ENCODE results near the gene BCAS3. TPM values are rescaled to one million over a fixed set of nuclear protein-coding genes. Genes with fewer than 3 reads are reported as not detected.

Gene BCAS3
- total and polyA plus RNA-seq, 2 donors: 6.9 to 12.4 TPM

GRCh38 chr17:61209525-61209924, 531.9 kb downstream of the BCAS3 start:
- Histone ChIP-seq H3K27ac (ENCODE audit: low read depth in 1 of 2, low read length in 1 of 2) (no peak overlapping the region), H3K27me3 (ENCODE audit: control insufficient read depth in 2 of 2, insufficient read depth in 1 of 2, low read length in 1 of 2) (no peaks in the 10 kb centered on the region), H3K36me3 (ENCODE audit: control insufficient read depth in 2 of 2, insufficient read depth in 2 of 2, low read length in 1 of 2) (no peaks in the 10 kb centered on the region), H3K4me3 (ENCODE audit: low read length in 2 of 2) (no peak overlapping the region), H3K4me1 (ENCODE audit: control insufficient read depth in 2 of 2, insufficient read depth in 2 of 2, low read length in 2 of 2) (no peaks in the 10 kb centered on the region), H3K9me3 (ENCODE audit: control insufficient read depth in 2 of 2, insufficient read depth in 1 of 2, low read length in 1 of 2) (no peaks in the 10 kb centered on the region)
- 90% methylated on average over 6 of the region's 6 CpGs for WGBS
- DNase-seq (ENCODE audit: low read depth in 6 of 9, low spot score in 9 of 9): no peak

GRCh38 chr17:61211236-61211635, 533.6 kb downstream of the BCAS3 start:
- no peaks in the 10 kb centered on the region for H3K9me3 ChIP-seq (ENCODE audit: control insufficient read depth in 2 of 2, insufficient read depth in 1 of 2, low read length in 1 of 2)
- H3K36me3 ChIP-seq (ENCODE audit: control insufficient read depth in 2 of 2, insufficient read depth in 2 of 2, low read length in 1 of 2): no peaks in the 10 kb centered on the region
- 92% methylated on average over 1 of the region's 1 CpG for WGBS
- H3K27me3 ChIP-seq (ENCODE audit: control insufficient read depth in 2 of 2, insufficient read depth in 1 of 2, low read length in 1 of 2): no peaks in the 10 kb centered on the region
- no peaks in the 10 kb centered on the region for H3K4me1 ChIP-seq (ENCODE audit: control insufficient read depth in 2 of 2, insufficient read depth in 2 of 2, low read length in 2 of 2)
- H3K27ac ChIP-seq (ENCODE audit: low read depth in 1 of 2, low read length in 1 of 2): no peak overlapping the region
- no peak for DNase-seq (ENCODE audit: low read depth in 6 of 9, low spot score in 9 of 9)
- H3K4me3 ChIP-seq (ENCODE audit: low read length in 2 of 2): no peak overlapping the region

GRCh38 chr17:61212655-61213054, 535.0 kb downstream of the BCAS3 start:
- no peak overlapping the region for H3K27ac ChIP-seq (ENCODE audit: low read depth in 1 of 2, low read length in 1 of 2)
- no peaks in the 10 kb centered on the region for H3K4me1 ChIP-seq (ENCODE audit: control insufficient read depth in 2 of 2, insufficient read depth in 2 of 2, low read length in 2 of 2)
- H3K4me3 ChIP-seq (ENCODE audit: low read length in 2 of 2): no peak overlapping the region
- no peaks in the 10 kb centered on the region for H3K27me3 ChIP-seq (ENCODE audit: control insufficient read depth in 2 of 2, insufficient read depth in 1 of 2, low read length in 1 of 2)
- no peaks in the 10 kb centered on the region for H3K36me3 ChIP-seq (ENCODE audit: control insufficient read depth in 2 of 2, insufficient read depth in 2 of 2, low read length in 1 of 2)
- H3K9me3 ChIP-seq (ENCODE audit: control insufficient read depth in 2 of 2, insufficient read depth in 1 of 2, low read length in 1 of 2): no peaks in the 10 kb centered on the region
- DNase-seq (ENCODE audit: low read depth in 6 of 9, low spot score in 9 of 9): no peak
- WGBS: 99% methylated on average over 1 of the region's 1 CpG

DNA sequence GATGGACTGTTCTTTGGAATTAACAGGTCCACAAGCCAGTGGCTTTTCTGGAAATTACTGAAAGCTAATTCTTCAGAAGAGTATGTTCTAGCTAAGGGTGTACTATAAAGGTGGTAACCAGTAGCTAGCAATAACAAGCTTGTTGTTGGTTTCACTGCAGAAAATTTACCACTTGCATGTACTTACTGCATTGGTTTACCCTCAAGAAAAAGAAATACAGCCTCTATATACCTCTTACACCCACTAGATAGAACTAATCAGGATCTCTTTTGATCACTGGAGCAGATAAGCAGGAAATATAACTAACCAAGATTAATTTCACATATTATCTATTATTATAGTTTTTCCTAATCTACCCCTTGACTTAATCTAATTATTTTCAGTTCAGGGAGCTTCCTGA, 537.1 kb downstream of the BCAS3 start:
- Histone ChIP-seq H3K36me3 (ENCODE audit: control insufficient read depth in 2 of 2, insufficient read depth in 2 of 2, low read length in 1 of 2) (no peaks in the 10 kb centered on the region), H3K27ac (ENCODE audit: low read depth in 1 of 2, low read length in 1 of 2) (no peak overlapping the region), H3K4me3 (ENCODE audit: low read length in 2 of 2) (no peak overlapping the region), H3K4me1 (ENCODE audit: control insufficient read depth in 2 of 2, insufficient read depth in 2 of 2, low read length in 2 of 2) (no peaks in the 10 kb centered on the region), H3K9me3 (ENCODE audit: control insufficient read depth in 2 of 2, insufficient read depth in 1 of 2, low read length in 1 of 2) (no peaks in the 10 kb centered on the region), H3K27me3 (ENCODE audit: control insufficient read depth in 2 of 2, insufficient read depth in 1 of 2, low read length in 1 of 2) (no peaks in the 10 kb centered on the region)
- DNase-seq (ENCODE audit: low read depth in 6 of 9, low spot score in 9 of 9): no peak

DNA sequence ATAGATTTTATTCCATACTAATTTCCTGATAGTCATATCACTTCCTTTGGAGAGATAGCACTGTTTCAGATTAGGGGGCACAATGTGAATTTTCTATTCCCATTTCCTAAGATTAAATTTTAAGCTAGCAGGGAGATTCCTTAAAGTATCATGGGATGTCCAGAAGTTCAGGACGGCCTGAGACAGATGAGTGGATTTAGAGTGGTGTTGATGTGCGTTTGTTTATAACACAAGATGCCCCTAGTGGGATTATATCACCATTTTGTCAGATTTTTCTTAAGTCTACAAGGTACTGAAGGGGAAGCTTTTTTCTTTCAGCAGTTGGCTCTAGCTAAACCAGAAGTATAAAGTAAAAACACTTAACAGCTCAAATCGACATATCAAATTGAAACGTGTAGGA, 538.4 kb downstream of the BCAS3 start:
- H3K9me3 ChIP-seq (ENCODE audit: control insufficient read depth in 2 of 2, insufficient read depth in 1 of 2, low read length in 1 of 2): no peaks in the 10 kb centered on the region
- 96% methylated on average over 4 of the region's 4 CpGs for WGBS
- no peaks in the 10 kb centered on the region for H3K36me3 ChIP-seq (ENCODE audit: control insufficient read depth in 2 of 2, insufficient read depth in 2 of 2, low read length in 1 of 2)
- no peak overlapping the region for H3K4me3 ChIP-seq (ENCODE audit: low read length in 2 of 2)
- DNase-seq (ENCODE audit: low read depth in 6 of 9, low spot score in 9 of 9): no peak
- no peaks in the 10 kb centered on the region for H3K4me1 ChIP-seq (ENCODE audit: control insufficient read depth in 2 of 2, insufficient read depth in 2 of 2, low read length in 2 of 2)
- H3K27ac ChIP-seq (ENCODE audit: low read depth in 1 of 2, low read length in 1 of 2): no peak overlapping the region
- H3K27me3 ChIP-seq (ENCODE audit: control insufficient read depth in 2 of 2, insufficient read depth in 1 of 2, low read length in 1 of 2): no peaks in the 10 kb centered on the region

GRCh38 chr17:61217878-61218437, 540.3 kb downstream of the BCAS3 start:
- Histone ChIP-seq H3K4me1 (ENCODE audit: control insufficient read depth in 2 of 2, insufficient read depth in 2 of 2, low read length in 2 of 2) (peaks cover 15 to 18% of the 10 kb centered on the region in 2 donors), H3K27me3 (ENCODE audit: control insufficient read depth in 2 of 2, insufficient read depth in 1 of 2, low read length in 1 of 2) (no peaks in the 10 kb centered on the region), H3K4me3 (ENCODE audit: low read length in 2 of 2) (no peak overlapping the region), H3K36me3 (ENCODE audit: control insufficient read depth in 2 of 2, insufficient read depth in 2 of 2, low read length in 1 of 2) (no peaks in the 10 kb centered on the region), H3K9me3 (ENCODE audit: control insufficient read depth in 2 of 2, insufficient read depth in 1 of 2, low read length in 1 of 2) (no peaks in the 10 kb centered on the region), H3K27ac (ENCODE audit: low read depth in 1 of 2, low read length in 1 of 2) (no peak overlapping the region)
- WGBS: 95% methylated on average over 4 of the region's 4 CpGs
- no peak for DNase-seq (ENCODE audit: low read depth in 6 of 9, low spot score in 9 of 9)

- Histone ChIP-seq H3K27ac (ENCODE audit: low read depth in 1 of 2, low read length in 1 of 2) (no peak overlapping the region), H3K27me3 (ENCODE audit: control insufficient read depth in 2 of 2, insufficient read depth in 1 of 2, low read length in 1 of 2) (no peaks in the 10 kb centered on the region), H3K9me3 (ENCODE audit: control insufficient read depth in 2 of 2, insufficient read depth in 1 of 2, low read length in 1 of 2) (no peaks in the 10 kb centered on the region), H3K4me3 (ENCODE audit: low read length in 2 of 2) (no peak overlapping the region), H3K4me1 (ENCODE audit: control insufficient read depth in 2 of 2, insufficient read depth in 2 of 2, low read length in 2 of 2) (peaks cover 18 to 23% of the 10 kb centered on the region in 2 donors), H3K36me3 (ENCODE audit: control insufficient read depth in 2 of 2, insufficient read depth in 2 of 2, low read length in 1 of 2) (no peaks in the 10 kb centered on the region)
- no peak for DNase-seq (ENCODE audit: low read depth in 6 of 9, low spot score in 9 of 9)
- WGBS: 97% methylated on average over 1 of the region's 1 CpG
These were observed 540.8 kb downstream of the BCAS3 start for GRCh38 chr17:61218438-61218837.

DNA sequence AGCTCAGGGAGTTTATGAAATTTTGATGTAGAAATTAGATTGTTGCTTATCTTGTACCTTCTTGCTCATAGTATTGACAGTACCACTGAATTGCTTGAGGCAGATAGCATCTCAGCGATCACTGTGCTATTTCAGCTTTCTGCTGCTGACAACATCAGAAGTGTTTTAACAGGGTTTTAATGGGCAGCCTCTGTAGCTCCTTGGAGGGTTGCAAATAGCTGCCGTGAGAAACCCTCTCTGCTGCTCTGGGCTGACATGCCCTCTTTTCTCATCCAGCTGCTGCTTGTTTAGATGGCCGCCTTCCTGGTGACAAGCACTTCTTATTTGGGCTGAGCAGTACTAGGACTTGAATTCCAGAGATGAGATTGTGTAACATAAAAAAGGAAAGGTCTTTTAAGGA, 541.8 kb downstream of the BCAS3 start:
- Histone ChIP-seq H3K4me3 (ENCODE audit: low read length in 2 of 2) (no peak overlapping the region), H3K9me3 (ENCODE audit: control insufficient read depth in 2 of 2, insufficient read depth in 1 of 2, low read length in 1 of 2) (no peaks in the 10 kb centered on the region), H3K36me3 (ENCODE audit: control insufficient read depth in 2 of 2, insufficient read depth in 2 of 2, low read length in 1 of 2) (no peaks in the 10 kb centered on the region), H3K27me3 (ENCODE audit: control insufficient read depth in 2 of 2, insufficient read depth in 1 of 2, low read length in 1 of 2) (no peaks in the 10 kb centered on the region), H3K27ac (ENCODE audit: low read depth in 1 of 2, low read length in 1 of 2) (no peak overlapping the region), H3K4me1 (ENCODE audit: control insufficient read depth in 2 of 2, insufficient read depth in 2 of 2, low read length in 2 of 2) (peaks cover 18 to 23% of the 10 kb centered on the region in 2 donors)
- 96% methylated on average over 3 of the region's 3 CpGs for WGBS
- DNase-seq (ENCODE audit: low read depth in 6 of 9, low spot score in 9 of 9): no peak

- peak in 3 of 9 donors; percentile 3 to 34 (median 10) for DNase-seq (ENCODE audit: low read depth in 6 of 9, low spot score in 9 of 9)
- 43% methylated on average over 1 of the region's 1 CpG for WGBS
- no peak overlapping the region for H3K4me3 ChIP-seq (ENCODE audit: low read length in 2 of 2)
- no peaks in the 10 kb centered on the region for H3K27me3 ChIP-seq (ENCODE audit: control insufficient read depth in 2 of 2, insufficient read depth in 1 of 2, low read length in 1 of 2)
- no peaks in the 10 kb centered on the region for H3K36me3 ChIP-seq (ENCODE audit: control insufficient read depth in 2 of 2, insufficient read depth in 2 of 2, low read length in 1 of 2)
- peaks cover 18 to 23% of the 10 kb centered on the region in 2 donors for H3K4me1 ChIP-seq (ENCODE audit: control insufficient read depth in 2 of 2, insufficient read depth in 2 of 2, low read length in 2 of 2)
- H3K9me3 ChIP-seq (ENCODE audit: control insufficient read depth in 2 of 2, insufficient read depth in 1 of 2, low read length in 1 of 2): no peaks in the 10 kb centered on the region
- peak overlapping the region in 1 of 2 donors; percentile 4 for H3K27ac ChIP-seq (ENCODE audit: low read depth in 1 of 2, low read length in 1 of 2)
These were observed 543.5 kb downstream of the BCAS3 start for GRCh38 chr17:61221181-61221580.
